ENCODE results near the gene SIRT1.

GRCh38 chr10:67884842-67885670, 600 bp downstream of the SIRT1 start:
- TF ChIP-seq ZNF384 (IDR thresholded peaks at IDR 0.05) (no peak), FOXM1 (IDR thresholded peaks at IDR 0.05; ENCODE audit: borderline replicate concordance) (no peak), SP1 (IDR thresholded peaks at IDR 0.05) (no peak), FOXA1 (IDR thresholded peaks at IDR 0.05) (no peak), TARDBP (IDR thresholded peaks at IDR 0.05) (no peak), SUZ12 (IDR thresholded peaks at IDR 0.05) (no peak), NFRKB (IDR thresholded peaks at IDR 0.05) (no peak), FOXK2 (IDR thresholded peaks at IDR 0.05) (no peak), L3MBTL2 (conservative IDR thresholded peaks at IDR 0.05) (no peak), ELF4 (IDR thresholded peaks at IDR 0.05) (no peak), HDGF (IDR thresholded peaks at IDR 0.05; ENCODE audit: borderline replicate concordance) (no peak), LEF1 (IDR thresholded peaks at IDR 0.05; ENCODE audit: borderline replicate concordance) (peak; percentile 70; the same call in 1 of the 2 replicates), PKNOX1 (IDR thresholded peaks at IDR 0.05) (no peak), CTBP1 (IDR thresholded peaks at IDR 0.05; ENCODE audit: borderline replicate concordance) (no peak)

All from HEK293T (cell line).